Measurements from ENCODE around the gene ALOXE3. TPM values are rescaled to one million over a fixed set of nuclear protein-coding genes. Genes with fewer than 3 reads are reported as not detected.

Gene ALOXE3
- total RNA-seq, 1 donor from 2014 or later, result not detected

- H3K4me1 Mint-ChIP-seq (ENCODE audit: unreplicated experiment), result no peaks in the 10 kb centered on the region
- no peak for TF ChIP-seq CTCF (IDR thresholded peaks at IDR 0.05; ENCODE audit: unreplicated experiment)
- H3K4me3 Mint-ChIP-seq (ENCODE audit: unreplicated experiment), result no peak overlapping the region
- no peaks in the 10 kb centered on the region for H3K9me3 Mint-ChIP-seq (ENCODE audit: unreplicated experiment)
- DNase-seq (ENCODE audit: low spot score), result no peak
- H3K36me3 Mint-ChIP-seq (ENCODE audit: low read depth, unreplicated experiment), result peaks cover 38% of the 10 kb centered on the region
- H3K27me3 Mint-ChIP-seq (ENCODE audit: unreplicated experiment), result peaks cover 18% of the 10 kb centered on the region
- H3K27ac Mint-ChIP-seq (ENCODE audit: unreplicated experiment), result no peak overlapping the region
These were observed 26.3 kb upstream of the ALOXE3 start for GRCh38 chr17:8144401-8145231.

GRCh38 chr17:8143581-8144400, 25.5 kb upstream of the ALOXE3 start:
- no peak overlapping the region for H3K27ac Mint-ChIP-seq (ENCODE audit: unreplicated experiment)
- H3K4me1 Mint-ChIP-seq (ENCODE audit: unreplicated experiment), result no peaks in the 10 kb centered on the region
- no peaks in the 10 kb centered on the region for H3K9me3 Mint-ChIP-seq (ENCODE audit: unreplicated experiment)
- H3K4me3 Mint-ChIP-seq (ENCODE audit: unreplicated experiment), result peak overlapping the region; percentile 42
- no peak for TF ChIP-seq CTCF (IDR thresholded peaks at IDR 0.05; ENCODE audit: unreplicated experiment)
- no peak for DNase-seq (ENCODE audit: low spot score)
- H3K27me3 Mint-ChIP-seq (ENCODE audit: unreplicated experiment), result peaks cover 18% of the 10 kb centered on the region
- H3K36me3 Mint-ChIP-seq (ENCODE audit: low read depth, unreplicated experiment), result peaks cover 35% of the 10 kb centered on the region

- H3K9me3 Mint-ChIP-seq (ENCODE audit: unreplicated experiment), result no peaks in the 10 kb centered on the region
- H3K27me3 Mint-ChIP-seq (ENCODE audit: unreplicated experiment), result peaks cover 18% of the 10 kb centered on the region
- no peaks in the 10 kb centered on the region for H3K4me1 Mint-ChIP-seq (ENCODE audit: unreplicated experiment)
- no peak for TF ChIP-seq CTCF (IDR thresholded peaks at IDR 0.05; ENCODE audit: unreplicated experiment)
- no peak for DNase-seq (ENCODE audit: low spot score)
- H3K4me3 Mint-ChIP-seq (ENCODE audit: unreplicated experiment), result no peak overlapping the region
- no peak overlapping the region for H3K27ac Mint-ChIP-seq (ENCODE audit: unreplicated experiment)
- peaks cover 29% of the 10 kb centered on the region for H3K36me3 Mint-ChIP-seq (ENCODE audit: low read depth, unreplicated experiment)
These were observed 24.7 kb upstream of the ALOXE3 start for GRCh38 chr17:8142887-8143580.

DNA sequence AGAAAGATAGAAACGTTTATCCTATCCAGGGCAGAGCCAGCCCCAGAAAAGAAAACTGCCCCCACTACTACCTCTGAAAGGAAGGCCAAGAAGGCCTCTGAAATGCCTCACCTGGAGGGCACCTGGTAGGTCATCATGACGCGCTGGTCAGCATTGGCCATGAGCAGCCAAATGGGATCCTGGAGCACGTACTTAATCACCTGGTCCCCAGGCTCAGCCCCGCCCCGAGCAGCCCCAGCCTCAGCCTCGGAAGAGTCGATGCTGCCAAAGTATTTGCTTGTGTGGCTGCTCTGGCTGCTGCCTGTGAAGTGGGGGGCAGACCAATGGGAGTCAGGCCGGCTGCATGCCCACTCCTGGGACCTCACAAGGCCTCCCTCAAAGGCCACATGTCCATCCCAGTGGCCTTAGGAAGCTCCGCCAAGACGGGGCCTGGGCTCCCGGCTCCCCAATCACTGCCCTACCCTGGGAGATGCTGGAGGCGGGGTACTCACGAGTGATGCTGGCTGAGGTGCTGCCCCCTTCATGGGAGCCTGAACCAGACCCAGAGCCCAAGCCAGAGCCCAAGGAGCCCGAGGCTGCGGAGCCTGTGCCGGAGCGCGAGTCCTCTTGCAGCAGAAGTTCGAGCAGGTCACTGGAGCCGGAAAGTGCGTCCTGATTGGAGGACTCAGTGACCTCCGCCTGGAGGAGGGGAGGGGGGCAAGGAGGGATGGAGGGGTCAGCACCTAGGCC, 24.0 kb upstream of the ALOXE3 start:
- H3K27me3 Mint-ChIP-seq (ENCODE audit: unreplicated experiment), result peaks cover 15% of the 10 kb centered on the region
- H3K27ac Mint-ChIP-seq (ENCODE audit: unreplicated experiment), result no peak overlapping the region
- no peak for TF ChIP-seq CTCF (IDR thresholded peaks at IDR 0.05; ENCODE audit: unreplicated experiment)
- H3K4me1 Mint-ChIP-seq (ENCODE audit: unreplicated experiment), result no peaks in the 10 kb centered on the region
- H3K4me3 Mint-ChIP-seq (ENCODE audit: unreplicated experiment), result peak overlapping the region; percentile 65
- H3K9me3 Mint-ChIP-seq (ENCODE audit: unreplicated experiment), result no peaks in the 10 kb centered on the region
- peaks cover 29% of the 10 kb centered on the region for H3K36me3 Mint-ChIP-seq (ENCODE audit: low read depth, unreplicated experiment)
- DNase-seq (ENCODE audit: low spot score), result no peak
